GM12878 (cell line): ENCODE data around the gene SLCO2A1.

ENCODE experiments used
- BHLHE40 ChIP-seq, 2 experiments: fragments of 450-650 bp in 1 of 2; IDR thresholded peaks; 2 replicates each; pipeline ENCODE4 v1.6.1; 2011 to 2017; ENCODE audit warnings: low read depth in 2 of 2, borderline replicate concordance in 1 of 2, improper control_type of control experiment in 1 of 2, low read length in 1 of 2, mild to moderate bottlenecking in 1 of 2
- CBFB ChIP-seq: IDR thresholded peaks from 2 replicates; pipeline ENCODE4 v1.6.1; 2016; ENCODE audit warnings: antibody characterized with exemption, low read depth
- CHD1 ChIP-seq: IDR thresholded peaks from 2 replicates; pipeline ENCODE4 v1.6.1; 2012; ENCODE audit warnings: low read depth, low read length, improper control_type of control experiment
- CTCF ChIP-seq, 3 experiments: IDR thresholded peaks in 2 of 3; conservative IDR thresholded peaks in 1 of 3; 2 replicates each; pipeline ENCODE4 v1.5.1; 2011; ENCODE audit warnings: low read depth in 3 of 3, low read length in 3 of 3, mild to moderate bottlenecking in 3 of 3, control low read depth in 2 of 3, moderate library complexity in 2 of 3, inconsistent platforms in 1 of 3, mixed read lengths in 1 of 3; ENCODE audit not compliant: control insufficient read depth in 2 of 3, insufficient read depth in 1 of 3; ENCODE audit errors: extremely low read depth in 1 of 3
- EZH2 ChIP-seq: IDR thresholded peaks from 2 replicates; pipeline ENCODE4 v1.6.1; 2012; ENCODE audit warnings: low read depth, mild to moderate bottlenecking, control low read depth, inconsistent platforms, low read length, borderline replicate concordance; ENCODE audit not compliant: control insufficient read depth
- MAX ChIP-seq: IDR thresholded peaks from 2 replicates; pipeline ENCODE4 v1.6.1; 2012; ENCODE audit warnings: low read depth, low read length, improper control_type of control experiment
- MEF2A ChIP-seq: IDR thresholded peaks from 2 replicates; pipeline ENCODE4 v1.6.1; 2011; ENCODE audit warnings: low read depth, mild to moderate bottlenecking, low read length, moderate library complexity; ENCODE audit not compliant: insufficient read depth
- POLR2AphosphoS5 ChIP-seq: IDR thresholded peaks from 2 replicates; pipeline ENCODE4 v1.6.1; 2011; ENCODE audit warnings: mild to moderate bottlenecking, low read length, inconsistent platforms
- RB1 ChIP-seq: fragments of 450-650 bp; formaldehyde crosslinking; IDR thresholded peaks from 2 replicates; pipeline ENCODE4 v1.6.1; 2017; ENCODE audit warnings: mild to moderate bottlenecking, borderline replicate concordance
- TAF1 ChIP-seq: IDR thresholded peaks from 2 replicates; pipeline ENCODE4 v1.6.1; 2011; ENCODE audit warnings: mild to moderate bottlenecking, low read depth, low read length, borderline replicate concordance
- TBL1XR1 ChIP-seq: IDR thresholded peaks from 2 replicates; pipeline ENCODE4 v1.6.1; 2012; ENCODE audit warnings: low read depth, low read length, improper control_type of control experiment
- ZZZ3 ChIP-seq: IDR thresholded peaks from 2 replicates; pipeline ENCODE4 v1.6.1; 2011; ENCODE audit warnings: low read depth; ENCODE audit not compliant: control insufficient read depth, insufficient read length

- TF ChIP-seq CBFB = no peak
- no peak for TF ChIP-seq CHD1
- no peak for TF ChIP-seq CTCF (IDR thresholded peaks at IDR 0.05 in 2 of 3, conservative IDR thresholded peaks at IDR 0.05 in 1 of 3; ENCODE audit: control insufficient read depth in 2 of 3, extremely low read depth in 1 of 3, insufficient read depth in 1 of 3, low read depth in 3 of 3, low read length in 3 of 3)
- TF ChIP-seq BHLHE40 (IDR thresholded peaks at IDR 0.05; ENCODE audit: borderline replicate concordance in 1 of 2, low read depth in 2 of 2, low read length in 1 of 2) = no peak
- TF ChIP-seq MEF2A = no peak
- no peak for TF ChIP-seq TAF1
- no peak for TF ChIP-seq TBL1XR1
- no peak for TF ChIP-seq RB1
- TF ChIP-seq ZZZ3 = no peak
- no peak for TF ChIP-seq EZH2
- TF ChIP-seq POLR2AphosphoS5 = no peak
- no peak for TF ChIP-seq MAX
These were observed 3.7 kb upstream of the SLCO2A1 start for GRCh38 chr3:134033315-134033996.
